Neural progenitor cell (in vitro differentiated cells): ENCODE measurements around the gene KMT5B.

Source experiments
- CTCF ChIP-seq: fragments of 200-600 bp; sonication (generic); IDR thresholded peaks from 2 replicates; pipeline ENCODE4 v1.5.1; 2017; ENCODE audit warnings: antibody characterized with exemption, mild to moderate bottlenecking
- EZH2 ChIP-seq: fragments of 200-600 bp; sonication (generic); IDR thresholded peaks from 2 replicates; pipeline ENCODE4 v1.6.1; 2017; ENCODE audit warnings: antibody characterized with exemption, mild to moderate bottlenecking, moderate library complexity

GRCh38 chr11:68118706-68119448 lies 94.2 kb downstream of the KMT5B start:
- TF ChIP-seq CTCF (no peak), EZH2 (no peak)
